Liver (tissue), 9 donors: Measurements from ENCODE around the gene BAHCC1. TPM values are rescaled to one million over a fixed set of nuclear protein-coding genes. Genes with fewer than 3 reads are reported as not detected.
A peak's percentile ranks its signal among the peaks of the same experiment; 100 is the strongest.

Source experiments
- DNase-seq: peaks from one replicate; pipeline ENCODE4 v3.0.0-alpha.2; 2017; ENCODE audit warnings: low spot score
- H3K27ac ChIP-seq, 2 donors: one replicate each; pipeline ENCODE4 v1.7.0; 2013; ENCODE audit warnings: inconsistent platforms in 2 of 2, low read length in 2 of 2, control low read depth in 1 of 2, low read depth in 1 of 2, mild to moderate bottlenecking in 1 of 2
- H3K27me3 ChIP-seq, 4 donors: one replicate each; pipeline versions ENCODE4 v1.6.1 to v1.7.0; 2013; ENCODE audit warnings: low read length in 3 of 4, inconsistent platforms in 1 of 4, mild to moderate bottlenecking in 1 of 4, moderate library complexity in 1 of 4; ENCODE audit not compliant: control insufficient read depth in 4 of 4, insufficient read depth in 4 of 4
- H3K36me3 ChIP-seq, 4 donors: one replicate each; pipeline versions ENCODE4 v1.6.1 to v1.7.0; 2013; ENCODE audit warnings: low read length in 3 of 4, mild to moderate bottlenecking in 3 of 4, low read depth in 1 of 4, moderate library complexity in 1 of 4; ENCODE audit not compliant: control insufficient read depth in 4 of 4, insufficient read depth in 3 of 4
- H3K4me1 ChIP-seq, 4 donors: one replicate each; pipeline versions ENCODE4 v1.6.1 to v1.7.0; 2013; ENCODE audit warnings: low read length in 3 of 4, mild to moderate bottlenecking in 3 of 4, moderate library complexity in 1 of 4; ENCODE audit not compliant: control insufficient read depth in 4 of 4, insufficient read depth in 4 of 4
- H3K4me3 ChIP-seq, 3 donors: one replicate each; pipeline versions ENCODE4 v1.6.1 to v1.7.0; 2013; ENCODE audit warnings: low read length in 3 of 3, control low read depth in 1 of 3, low read depth in 1 of 3, mild to moderate bottlenecking in 1 of 3
- H3K9ac ChIP-seq, 2 donors: one replicate each; pipeline ENCODE4 v1.7.0; 2013; ENCODE audit warnings: low read length in 2 of 2, mild to moderate bottlenecking in 2 of 2, moderate library complexity in 2 of 2, control low read depth in 1 of 2, low read depth in 1 of 2
- H3K9me3 ChIP-seq, 4 donors: one replicate each; pipeline versions ENCODE4 v1.6.1 to v1.7.0; 2013; ENCODE audit warnings: low read length in 3 of 4; ENCODE audit not compliant: control insufficient read depth in 4 of 4
- CTCF ChIP-seq: fragments of 150-350 bp; IDR thresholded peaks from 2 replicates; pipeline ENCODE4 v1.5.1; 2017; ENCODE audit warnings: improper control_type of control experiment, low read depth, low read length; ENCODE audit not compliant: missing input control
- EGR1 ChIP-seq, 2 donors: IDR thresholded peaks; 2 replicates each; pipeline ENCODE4 v1.6.1; 2016 to 2018; ENCODE audit warnings: antibody characterized with exemption in 2 of 2, low read depth in 2 of 2
- FOXA2 ChIP-seq: IDR thresholded peaks from 2 replicates; pipeline ENCODE4 v1.6.1; 2016; ENCODE audit warnings: antibody characterized with exemption
- RAD21 ChIP-seq, 2 donors: IDR thresholded peaks; 2 replicates each; pipeline ENCODE4 v1.6.1; 2016; ENCODE audit warnings: antibody characterized with exemption in 2 of 2, mild to moderate bottlenecking in 2 of 2
- REST ChIP-seq: IDR thresholded peaks from 2 replicates; pipeline ENCODE4 v1.6.1; 2016; ENCODE audit warnings: antibody characterized with exemption, mild to moderate bottlenecking
- RXRA ChIP-seq, 2 donors: IDR thresholded peaks; 2 replicates each; pipeline ENCODE4 v1.6.1; 2017 to 2018; ENCODE audit warnings: antibody characterized with exemption in 2 of 2, mild to moderate bottlenecking in 1 of 2
- SP1 ChIP-seq: IDR thresholded peaks from 2 replicates; pipeline ENCODE4 v1.6.1; 2018; ENCODE audit warnings: antibody characterized with exemption, mild to moderate bottlenecking
- TAF1 ChIP-seq: conservative IDR thresholded peaks from 2 replicates; pipeline ENCODE4 v1.6.1; 2016; ENCODE audit warnings: antibody characterized with exemption, mild to moderate bottlenecking
- YY1 ChIP-seq: IDR thresholded peaks from 2 replicates; pipeline ENCODE4 v1.6.1; 2016; ENCODE audit warnings: antibody characterized with exemption, mild to moderate bottlenecking
- WGBS: extraction: QIAGEN DNeasy Blood & Tissue Kit; methylation state at CpG from one replicate; pipeline ENCODE4 v1.1.7; 2013; 5-methylcytosine and 5-hydroxymethylcytosine counted together
- polyA plus RNA-seq, 2 donors: library from polyadenylated mRNA; stranded (reverse) in 1 of 2; unstranded in 1 of 2; fragments of 200-250 nt in 1 of 2; fragments of >200 nt in 1 of 2; fragmentation: Nextera tagmentation in 1 of 2; extraction: Ambion mirVana in 1 of 2; gene quantifications; one replicate each; pipeline versions ENCODE4 v1.2.1 to v1.2.3, GENCODE V29; 2013 to 2015
- total RNA-seq, 2 donors: library from RNA; depleted of rRNA; stranded (reverse); fragments of >200 nt; gene quantifications; one replicate each; pipeline ENCODE4 v1.2.3, GENCODE V29; 2014
- donor health status: healthy.
- donor health status: healthy.
- donor health status: healthy.
- donor health status: healthy.
- donor health status: healthy.

BAHCC1 gene
- total and polyA plus RNA-seq, 4 donors = 0.76 to 3.9 (median 2.5) TPM

GRCh38 chr17:81346090-81346907 is 49.0 kb upstream of the BAHCC1 start:
- Histone ChIP-seq H3K36me3 (no peaks in the 10 kb centered on the region), H3K9ac (peak overlapping the region in 1 of 2 donors; percentile 70), H3K9me3 (no peaks in the 10 kb centered on the region), H3K27me3 (no peaks in the 10 kb centered on the region), H3K4me3 (peak overlapping the region; percentile 72 to 87 (median 75)), H3K4me1 (peaks cover 6 to 24% (median 14%) of the 10 kb centered on the region in 4 donors), H3K27ac (peak overlapping the region; percentile 78 to 80)
- under 1% methylated on average over 91 of the region's 91 CpGs for WGBS
- peak; percentile 67 for TF ChIP-seq TAF1
- peak in 1 of 2 donors; percentile 43 for TF ChIP-seq RAD21 (IDR thresholded peaks at IDR 0.05)
- peak; percentile 68 for TF ChIP-seq REST
- TF ChIP-seq YY1 = peak; percentile 13
- TF ChIP-seq FOXA2 = no peak
- TF ChIP-seq RXRA (IDR thresholded peaks at IDR 0.05) = peak in 1 of 2 donors; percentile 9
- no peak for TF ChIP-seq CTCF
- peak; percentile 60 for TF ChIP-seq SP1
- peak in 1 of 2 donors; percentile 17 for TF ChIP-seq EGR1 (IDR thresholded peaks at IDR 0.05; ENCODE audit: low read depth in 2 of 2)
- peak; percentile 91 for DNase-seq

- Histone ChIP-seq H3K9ac (no peak overlapping the region), H3K4me1 (peaks cover 5 to 18% (median 9%) of the 10 kb centered on the region in 4 donors), H3K9me3 (no peaks in the 10 kb centered on the region), H3K27me3 (no peaks in the 10 kb centered on the region), H3K27ac (peak overlapping the region in 1 of 2 donors; percentile 78), H3K4me3 (peak overlapping the region; percentile 63 to 75 (median 72)), H3K36me3 (no peaks in the 10 kb centered on the region)
- 57% methylated on average over 11 of the region's 11 CpGs for WGBS
- peak in 1 of 2 donors; percentile 20 for TF ChIP-seq RXRA (IDR thresholded peaks at IDR 0.05)
- TF ChIP-seq RAD21 (IDR thresholded peaks at IDR 0.05) = no peak
- no peak for DNase-seq
Measured at GRCh38 chr17:81346908-81347349, 48.3 kb upstream of the BAHCC1 start.

- Histone ChIP-seq H3K4me1 (peaks cover 4 to 17% (median 9%) of the 10 kb centered on the region in 4 donors), H3K27me3 (no peaks in the 10 kb centered on the region), H3K4me3 (no peak overlapping the region), H3K36me3 (no peaks in the 10 kb centered on the region), H3K27ac (no peak overlapping the region), H3K9me3 (no peaks in the 10 kb centered on the region), H3K9ac (no peak overlapping the region)
- TF ChIP-seq SP1 = no peak
- no peak for DNase-seq
- 77% methylated on average over 4 of the region's 4 CpGs for WGBS
Measured at GRCh38 chr17:81347437-81347836, 47.8 kb upstream of the BAHCC1 start.
